K562 (cell line): ENCODE data around the gene FBXO44. TPM values are rescaled to one million over a fixed set of nuclear protein-coding genes. Genes with fewer than 3 reads are reported as not detected.
"Not testable (repeated sequence)": the region's sequence is repeated elsewhere in the genome, so short reads cannot be mapped to it uniquely, and the experiment has no call there.

Experiments
- ATAC-seq: fragments of 200-7000 bp; cut with Tn5 transposase; 3 replicates; pipeline ENCODE4 v1.9.1; 2020; ENCODE audit warnings: moderate library complexity
- BruUV-seq: library from RNA; stranded (reverse); fragments of 400-500 nt; replicated peaks from 2 replicates; lab custom pipeline; 2021; lab: Mats Ljungman, UMichigan
- CTCF ChIA-PET: fragments of 300-600 bp; formaldehyde crosslinking; extraction: SDS; loops from one replicate; lab custom pipeline; 2021; ENCODE audit warnings: low intra/inter-chr PET ratio; lab: Yijun Ruan, JAX
- POLR2A ChIA-PET: fragments of 300-600, 350-650 bp; sonication (Branson Sonifier 250); formaldehyde crosslinking; extraction: SDS; loops from one replicate; lab custom pipeline; 2021; ENCODE audit warnings: antibody characterized with exemption, inconsistent platforms; lab: Yijun Ruan, JAX
- DNase-seq, 4 experiments: peaks; one replicate each; pipeline versions ENCODE4 v3.0.0 to v3.0.0-alpha.2; 2011 to 2018; ENCODE audit warnings: low spot score in 3 of 4, mixed read lengths in 3 of 4; ENCODE audit errors: extremely low read depth in 1 of 4
- FAIRE-seq: peaks from 2 replicates; lab custom pipeline; 2011; peaks lifted over from hg19 to GRCh38; lab: Jason Lieb, UNC
- H2AFZ ChIP-seq: 2 replicates; pipeline ENCODE4 v1.6.0; 2011; ENCODE audit warnings: low read depth, low read length, control low read depth, inconsistent platforms
- H3K27ac ChIP-seq: fragments of 200-600 bp; 3 replicates; pipeline ENCODE4 v1.8.0; 2011; ENCODE audit warnings: low read depth, mild to moderate bottlenecking, control low read depth, inconsistent platforms, low read length, moderate library complexity, mixed read lengths; ENCODE audit errors: extremely low read depth
- H3K27me3 ChIP-seq, 2 experiments: fragments of 300-600 bp in 1 of 2; 2 replicates in 1 of 2; 3 replicates in 1 of 2; pipeline versions ENCODE4 v1.6.0 to v1.8.0; 2011; ENCODE audit warnings: inconsistent platforms in 2 of 2, low read length in 2 of 2, mild to moderate bottlenecking in 1 of 2, mixed read lengths in 1 of 2, moderate library complexity in 1 of 2; ENCODE audit not compliant: control insufficient read depth in 2 of 2, insufficient read depth in 2 of 2
- H3K36me3 ChIP-seq: fragments of 300-600 bp; 3 replicates; pipeline ENCODE4 v1.8.0; 2011; ENCODE audit warnings: mild to moderate bottlenecking, low read length, inconsistent platforms; ENCODE audit not compliant: control insufficient read depth, insufficient read depth
- H3K4me1 ChIP-seq, 2 experiments: fragments of 200-600 bp in 1 of 2; replicated peaks in 1 of 2; 2 replicates in 1 of 2; 3 replicates in 1 of 2; pipeline versions ENCODE4 v1.5.1 to v1.8.0; 2011; ENCODE audit warnings: inconsistent platforms in 2 of 2, low read length in 2 of 2, mild to moderate bottlenecking in 1 of 2, mixed read lengths in 1 of 2, moderate library complexity in 1 of 2; ENCODE audit not compliant: control insufficient read depth in 2 of 2, insufficient read depth in 2 of 2
- H3K4me2 ChIP-seq: 2 replicates; pipeline ENCODE4 v1.6.1; 2011; ENCODE audit warnings: low read length, control low read depth, inconsistent platforms, mixed read lengths; ENCODE audit not compliant: insufficient read depth
- H3K4me3 ChIP-seq: fragments of 200-600 bp; sonication (generic), shearing (Covaris generic); 2 replicates; pipeline ENCODE4 v1.5.1; 2016; ENCODE audit warnings: control low read depth, inconsistent platforms
- H3K79me2 ChIP-seq: fragments of 200-600 bp; 3 replicates; pipeline ENCODE4 v1.8.0; 2011; ENCODE audit warnings: low read length, inconsistent platforms; ENCODE audit not compliant: control insufficient read depth, insufficient read depth
- H3K9ac ChIP-seq, 2 experiments: 2 replicates each; pipeline versions ENCODE4 v1.6.0 to v1.6.1; 2011; ENCODE audit warnings: low read depth in 2 of 2, low read length in 2 of 2, control low read depth in 1 of 2, inconsistent platforms in 1 of 2, mild to moderate bottlenecking in 1 of 2, mixed read lengths in 1 of 2; ENCODE audit not compliant: insufficient read depth in 1 of 2
- H3K9me1 ChIP-seq: one replicate; pipeline ENCODE4 v1.6.0; 2011; ENCODE audit warnings: inconsistent platforms, mild to moderate bottlenecking, low read length, moderate library complexity; ENCODE audit not compliant: control insufficient read depth, insufficient read depth
- H3K9me3 ChIP-seq: replicated peaks from 2 replicates; pipeline ENCODE4 v1.5.1; 2011; ENCODE audit warnings: low read depth, low read length, inconsistent platforms; ENCODE audit not compliant: control insufficient read depth, insufficient read depth
- H4K20me1 ChIP-seq: replicated peaks from 2 replicates; pipeline ENCODE4 v1.6.1; 2011; ENCODE audit warnings: low read length, inconsistent platforms, mixed read lengths; ENCODE audit not compliant: control insufficient read depth, insufficient read depth
- ARID2 ChIP-seq: fragments of 450-650 bp; IDR thresholded peaks from 2 replicates; pipeline ENCODE4 v1.6.1; 2017; ENCODE audit warnings: antibody characterized with exemption, mild to moderate bottlenecking
- BCOR ChIP-seq: fragments of 450-650 bp; IDR thresholded peaks from 2 replicates; pipeline ENCODE4 v1.6.1; 2016
- BHLHE40 ChIP-seq: IDR thresholded peaks from 2 replicates; pipeline ENCODE4 v1.6.1; 2011; ENCODE audit warnings: low read length, improper control_type of control experiment
- CC2D1A ChIP-seq: fragments of 450-650 bp; IDR thresholded peaks from 2 replicates; pipeline ENCODE4 v1.6.1; 2017; ENCODE audit warnings: mild to moderate bottlenecking
- CREM ChIP-seq: IDR thresholded peaks from 2 replicates; pipeline ENCODE4 v1.6.1; 2014; ENCODE audit warnings: antibody characterized with exemption, low read depth
- JUN ChIP-seq, 2 experiments: sonication (generic) in 1 of 2; formaldehyde crosslinking in 1 of 2; IDR thresholded peaks; 2 replicates each; pipeline versions ENCODE4 v1.6.1 to v1.8.0; 2012 to 2022; ENCODE audit warnings: borderline replicate concordance in 2 of 2, mild to moderate bottlenecking in 2 of 2, improper control_type of control experiment in 1 of 2, low read depth in 1 of 2, low read length in 1 of 2, missing genetic modification reagents in 1 of 2
- JUND ChIP-seq, 2 experiments: IDR thresholded peaks; 2 replicates in 1 of 2; 3 replicates in 1 of 2; pipeline ENCODE4 v1.6.1; 2011; ENCODE audit warnings: borderline replicate concordance in 2 of 2, low read depth in 2 of 2, low read length in 2 of 2, improper control_type of control experiment in 1 of 2, missing biosample characterization in 1 of 2, missing genetic modification characterization in 1 of 2, missing genetic modification reagents in 1 of 2
- KLF16 ChIP-seq: IDR thresholded peaks from 2 replicates; pipeline ENCODE4 v1.6.1; 2016; ENCODE audit warnings: antibody characterized with exemption
- MAZ ChIP-seq, 2 experiments: fragments of 450-650 bp in 1 of 2; sonication (generic) in 1 of 2; formaldehyde crosslinking; IDR thresholded peaks in 1 of 2; conservative IDR thresholded peaks in 1 of 2; 2 replicates each; pipeline versions ENCODE4 v1.4.0 to v1.5.0; 2020; ENCODE audit warnings: mild to moderate bottlenecking in 1 of 2, missing genetic modification reagents in 1 of 2
- RAD21 ChIP-seq, 2 experiments: fragments of 250-450 bp in 1 of 2; fragments of 450-650 bp in 1 of 2; sonication (Bioruptor Pico) in 1 of 2; formaldehyde crosslinking in 1 of 2; IDR thresholded peaks in 1 of 2; conservative IDR thresholded peaks in 1 of 2; 2 replicates each; pipeline versions ENCODE4 v1.4.0 to v1.8.0; 2020 to 2022; ENCODE audit warnings: mild to moderate bottlenecking in 2 of 2, moderate library complexity in 1 of 2
- RB1 ChIP-seq: fragments of 450-650 bp; IDR thresholded peaks from 2 replicates; pipeline ENCODE4 v1.6.1; 2017; ENCODE audit warnings: low read depth, mild to moderate bottlenecking
- SMC3 ChIP-seq: conservative IDR thresholded peaks from 2 replicates; pipeline ENCODE4 v1.6.1; 2011; ENCODE audit warnings: low read depth, low read length, improper control_type of control experiment; ENCODE audit not compliant: insufficient read depth
- STAG1 ChIP-seq: sonication (generic); formaldehyde crosslinking; IDR thresholded peaks from 2 replicates; pipeline ENCODE4 v1.5.0; 2020; ENCODE audit warnings: missing genetic modification reagents, borderline replicate concordance
- TCF15 ChIP-seq: fragments of 250-450 bp; sonication (Bioruptor Pico); IDR thresholded peaks from 2 replicates; pipeline ENCODE4 v1.8.0; 2022; ENCODE audit warnings: moderate library complexity, mild to moderate bottlenecking, inconsistent platforms
- ZNF239 ChIP-seq: fragments of 250-450 bp; sonication (Bioruptor Pico); IDR thresholded peaks from 2 replicates; pipeline ENCODE4 v1.4.0; 2020; ENCODE audit warnings: mild to moderate bottlenecking
- ZSCAN29 ChIP-seq: fragments of 450-650 bp; IDR thresholded peaks from 2 replicates; pipeline ENCODE4 v1.6.1; 2017
- WGBS: fragments of 100-300 bp; shearing (Covaris generic); methylation state at CpG from one replicate; pipeline ENCODE4 v1.1.6; 2016; ENCODE audit warnings: low coverage, mixed read lengths; ENCODE audit not compliant: insufficient coverage; ENCODE audit errors: missing lambda C conversion rate; 5-methylcytosine and 5-hydroxymethylcytosine counted together
- in situ Hi-C: fragments of 300-500 bp; cut with MboI; formaldehyde crosslinking; loops from 4 replicates; pipeline ENCODE4 v1.15.0; 2018; ENCODE audit warnings: inconsistent platforms, mixed read lengths
- intact Hi-C: fragments of 100-400 bp; cut with micrococcal nuclease; formaldehyde crosslinking; loops from 2 replicates; pipeline ENCODE4 v1.14.2; 2022
- polyA plus RNA-seq, 8 experiments: library from polyadenylated mRNA; depleted of rRNA in 4 of 8; stranded (reverse) in 5 of 8; unstranded in 3 of 8; fragments of >200 nt; fragmentation: Nextera tagmentation in 2 of 8; fragmentation: Illumina TruSeq in 1 of 8; extraction: Ambion mirVana in 2 of 8; extraction: Trizol in 1 of 8; gene quantifications; 2 replicates each; pipeline versions ENCODE4 v1.2.1 to v1.2.3, GENCODE V29; 2011 to 2014; ENCODE audit warnings: inconsistent platforms in 1 of 8, missing spikeins in 1 of 8
- total RNA-seq, 7 experiments: library from RNA; depleted of rRNA in 6 of 7; stranded (reverse); fragments of >200 nt in 6 of 7; fragmentation: Illumina TruSeq in 2 of 7; extraction: Trizol in 2 of 7; gene quantifications; 2 replicates each; pipeline versions ENCODE4 v1.2.1 to v1.2.3, GENCODE V29; 2011 to 2021; ENCODE audit warnings: low replicate concordance in 1 of 7
- TF ChIP-seq, protein P1 (sequence below): fragments of 450-650 bp; IDR thresholded peaks from 2 replicates; pipeline ENCODE4 v1.6.1; 2018; ENCODE audit not compliant: partially characterized antibody

Gene FBXO44
- total and polyA plus RNA-seq, 9 of the 15 experiments (the other 6 are each of a cell fraction or from before 2014, with no cell fraction given) = 0.69 to 20.9 (median 6.7) TPM

GRCh38 chr1:11642418-11643017 lies 12.2 kb upstream of the FBXO44 start:
- H3K27ac ChIP-seq; H4K20me1 ChIP-seq; H3K36me3 ChIP-seq; H3K9ac ChIP-seq; in situ Hi-C loops; H3K79me2 ChIP-seq; H3K9me1 ChIP-seq; H3K9me3 ChIP-seq; H3K4me1 ChIP-seq; BruUV-seq; H3K4me3 ChIP-seq; H3K4me2 ChIP-seq; H2AFZ ChIP-seq; TF ChIP-seq JUN (CRISPR knock-in tag; IDR thresholded peaks at IDR 0.05; ENCODE audit: borderline replicate concordance); JUND (tag; IDR thresholded peaks at IDR 0.05; ENCODE audit: borderline replicate concordance, low read depth, low read length): not testable (repeated sequence)
- POLR2A ChIA-PET = interaction anchor here (0.6 to 0.7 kb wide), 2 partner anchors 325 to 605 kb away, joined by 3 read pairs; no protein-coding TSS in a partner anchor
- CTCF ChIA-PET = interaction anchor here (0.6 to 3.7 kb wide), 11 partner anchors 164 to 1148 kb away, joined by 3 to 25 read pairs (median 5); partner anchors contain the start of gene DISP3
- peak; percentile 99 for FAIRE-seq
- H3K27me3 ChIP-seq = peaks cover 5 to 29% of the 10 kb centered on the region in 2 experiments; a peak in 4 of 5 replicates
- 27% methylated on average over 18 of the region's 18 CpGs for WGBS
- DNase-seq = peak; percentile 83 to 87 (median 84)
- intact Hi-C loops = loop anchor here (1.0 to 5.0 kb wide), 4 partner anchors 170 to 605 kb away; no protein-coding TSS in a partner anchor
- peak; percentile 91 for ATAC-seq
- TF ChIP-seq RB1 (peak; percentile 73), BCOR (0 out of 2 replicates have a peak, but pooled peaks have one; percentile 33), CREM (0 out of 2 replicates have a peak, but pooled peaks have one; percentile 55), BHLHE40 (0 out of 2 replicates have a peak, but pooled peaks have one; percentile 20), CC2D1A (peak; percentile 85), ARID2 (peak; percentile 90), RAD21 (CRISPR knock-in tag; conservative IDR thresholded peaks at IDR 0.05 in 1 of 2, IDR thresholded peaks at IDR 0.05 in 1 of 2) (peak; percentile 94 to 99), ZNF239 (CRISPR knock-in tag) (0 out of 2 replicates have a peak, but pooled peaks have one; percentile 17), KLF16 (0 out of 2 replicates have a peak, but pooled peaks have one; percentile 41), TCF15 (CRISPR knock-in tag) (0 out of 2 replicates have a peak, but pooled peaks have one; percentile 60), JUN (IDR thresholded peaks at IDR 0.05; ENCODE audit: borderline replicate concordance, low read depth, low read length) (0 out of 2 replicates have a peak, but pooled peaks have one; percentile 43), ZSCAN29 (peak; percentile 80; the same call in 1 of the 2 replicates), SMC3 (peak; percentile 97), MAZ (CRISPR knock-in tag; conservative IDR thresholded peaks at IDR 0.05 in 1 of 2, IDR thresholded peaks at IDR 0.05 in 1 of 2) (0 out of 4 replicates have a peak, but pooled peaks of 1 of the 2 experiments have one; percentile 33), STAG1 (CRISPR knock-in tag) (peak; percentile 95; the same call in 1 of the 2 replicates), JUND (IDR thresholded peaks at IDR 0.05; ENCODE audit: borderline replicate concordance, low read depth, low read length) (peak; percentile 24; the same call in 1 of the 2 replicates)
- TF ChIP-seq, protein P1, sequence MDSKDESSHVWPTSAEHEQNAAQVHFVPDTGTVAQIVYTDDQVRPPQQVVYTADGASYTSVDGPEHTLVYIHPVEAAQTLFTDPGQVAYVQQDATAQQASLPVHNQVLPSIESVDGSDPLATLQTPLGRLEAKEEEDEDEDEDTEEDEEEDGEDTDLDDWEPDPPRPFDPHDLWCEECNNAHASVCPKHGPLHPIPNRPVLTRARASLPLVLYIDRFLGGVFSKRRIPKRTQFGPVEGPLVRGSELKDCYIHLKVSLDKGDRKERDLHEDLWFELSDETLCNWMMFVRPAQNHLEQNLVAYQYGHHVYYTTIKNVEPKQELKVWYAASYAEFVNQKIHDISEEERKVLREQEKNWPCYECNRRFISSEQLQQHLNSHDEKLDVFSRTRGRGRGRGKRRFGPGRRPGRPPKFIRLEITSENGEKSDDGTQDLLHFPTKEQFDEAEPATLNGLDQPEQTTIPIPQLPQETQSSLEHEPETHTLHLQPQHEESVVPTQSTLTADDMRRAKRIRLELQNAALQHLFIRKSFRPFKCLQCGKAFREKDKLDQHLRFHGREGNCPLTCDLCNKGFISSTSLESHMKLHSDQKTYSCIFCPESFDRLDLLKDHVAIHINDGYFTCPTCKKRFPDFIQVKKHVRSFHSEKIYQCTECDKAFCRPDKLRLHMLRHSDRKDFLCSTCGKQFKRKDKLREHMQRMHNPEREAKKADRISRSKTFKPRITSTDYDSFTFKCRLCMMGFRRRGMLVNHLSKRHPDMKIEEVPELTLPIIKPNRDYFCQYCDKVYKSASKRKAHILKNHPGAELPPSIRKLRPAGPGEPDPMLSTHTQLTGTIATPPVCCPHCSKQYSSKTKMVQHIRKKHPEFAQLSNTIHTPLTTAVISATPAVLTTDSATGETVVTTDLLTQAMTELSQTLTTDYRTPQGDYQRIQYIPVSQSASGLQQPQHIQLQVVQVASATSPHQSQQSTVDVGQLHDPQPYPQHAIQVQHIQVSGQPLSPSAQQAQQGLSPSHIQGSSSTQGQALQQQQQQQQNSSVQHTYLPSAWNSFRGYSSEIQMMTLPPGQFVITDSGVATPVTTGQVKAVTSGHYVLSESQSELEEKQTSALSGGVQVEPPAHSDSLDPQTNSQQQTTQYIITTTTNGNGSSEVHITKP = peak; percentile 18
